Neural crest cell (in vitro differentiated cells): ENCODE data around the gene KDM6A. TPM values are rescaled to one million over a fixed set of nuclear protein-coding genes. Genes with fewer than 3 reads are reported as not detected.

ENCODE experiments used
- DNase-seq: peaks from one replicate; pipeline ENCODE4 v3.0.0; 2021; ENCODE audit warnings: low read depth, mixed read lengths, low spot score
- H3K27ac Mint-ChIP-seq: one replicate; pipeline ENCODE4 v1.8.0; 2021; ENCODE audit warnings: mild to moderate bottlenecking, mixed read lengths; ENCODE audit not compliant: unreplicated experiment
- H3K27me3 Mint-ChIP-seq: 2 replicates; pipeline ENCODE4 v1.8.0; 2021; ENCODE audit warnings: low read depth, mild to moderate bottlenecking, mixed read lengths
- H3K36me3 Mint-ChIP-seq: 2 replicates; pipeline ENCODE4 v1.8.0; 2021; ENCODE audit warnings: low read depth, mild to moderate bottlenecking, mixed read lengths
- H3K4me1 Mint-ChIP-seq: 2 replicates; pipeline ENCODE4 v1.8.0; 2021; ENCODE audit warnings: mixed read lengths
- H3K4me3 Mint-ChIP-seq: one replicate; pipeline ENCODE4 v1.8.0; 2021; ENCODE audit warnings: mild to moderate bottlenecking, mixed read lengths
- H3K9me3 Mint-ChIP-seq: 2 replicates; pipeline ENCODE4 v1.8.0; 2021; ENCODE audit warnings: mixed read lengths
- CTCF ChIP-seq: fragments of 200-600 bp; sonication (generic); conservative IDR thresholded peaks from 2 replicates; pipeline ENCODE4 v1.5.0; 2021; ENCODE audit warnings: antibody characterized with exemption, mild to moderate bottlenecking
- total RNA-seq: library from RNA; stranded (reverse); gene quantifications from 2 replicates; pipeline ENCODE4 v1.2.1, GENCODE V29; 2021

Gene KDM6A
- total RNA-seq, 1 donor from 2014 or later: 21.4 TPM

DNA sequence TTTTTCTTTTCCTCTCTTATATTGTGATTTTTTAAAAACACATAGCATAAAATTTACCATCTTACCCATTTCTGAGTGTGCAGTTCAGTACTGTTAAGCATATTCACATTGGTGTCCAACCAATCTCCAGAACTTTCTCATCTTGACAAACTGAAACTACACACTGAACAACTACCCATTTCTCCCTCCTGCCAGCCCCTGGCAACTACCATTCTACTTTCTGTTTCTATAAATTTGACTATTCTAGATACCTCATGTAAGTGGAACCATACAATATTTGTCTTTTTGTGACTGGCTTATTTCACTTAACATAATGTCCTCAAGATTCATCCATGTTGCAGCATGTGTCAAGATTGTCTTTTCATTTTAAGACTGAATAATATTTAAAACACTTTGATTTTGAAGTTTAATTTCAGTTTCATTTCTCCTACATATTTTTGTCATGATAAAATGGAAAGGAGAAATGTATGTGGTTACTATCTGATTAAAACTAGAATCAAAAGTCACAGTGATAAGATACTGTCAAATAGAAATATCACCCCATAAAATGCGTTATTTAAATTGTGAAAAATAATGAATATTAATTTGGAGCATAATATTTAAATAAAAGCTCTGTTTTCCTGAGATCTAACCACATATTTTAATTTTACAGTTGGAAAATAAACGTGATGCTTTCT lies 204.9 kb downstream of the KDM6A start:
- Mint-ChIP-seq H3K36me3 (peaks cover 9% of the 10 kb centered on the region), H3K9me3 (no peaks in the 10 kb centered on the region), H3K4me1 (no peaks in the 10 kb centered on the region), H3K27me3 (no peaks in the 10 kb centered on the region), H3K4me3 (no peak overlapping the region), H3K27ac (no peak overlapping the region)
- no peak for TF ChIP-seq CTCF
- no peak for DNase-seq

DNA sequence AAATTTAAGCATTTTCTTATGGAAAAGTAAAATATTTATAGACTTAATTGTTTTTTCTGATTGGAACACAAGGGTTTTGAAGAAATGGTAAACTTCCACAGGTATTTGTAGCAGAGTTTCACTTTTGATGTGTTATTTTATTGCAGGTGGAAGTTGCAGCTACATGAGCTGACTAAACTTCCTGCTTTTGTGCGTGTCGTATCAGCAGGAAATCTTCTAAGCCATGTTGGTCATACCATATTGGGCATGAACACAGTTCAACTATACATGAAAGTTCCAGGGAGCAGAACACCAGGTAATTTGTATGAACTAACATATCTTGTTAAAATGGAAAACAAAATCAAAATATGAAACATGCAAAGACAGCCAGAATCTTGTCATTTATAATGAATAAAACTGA lies 210.3 kb downstream of the KDM6A start:
- no peak for DNase-seq
- TF ChIP-seq CTCF: no peak
- no peak overlapping the region for H3K27ac Mint-ChIP-seq
- H3K4me1 Mint-ChIP-seq: no peaks in the 10 kb centered on the region
- H3K36me3 Mint-ChIP-seq: peaks cover 5% of the 10 kb centered on the region
- H3K9me3 Mint-ChIP-seq: no peaks in the 10 kb centered on the region
- no peak overlapping the region for H3K4me3 Mint-ChIP-seq
- H3K27me3 Mint-ChIP-seq: no peaks in the 10 kb centered on the region

GRCh38 chrX:45110494-45110893 lies 237.5 kb downstream of the KDM6A start:
- Mint-ChIP-seq H3K27ac (no peak overlapping the region), H3K4me1 (no peaks in the 10 kb centered on the region), H3K4me3 (no peak overlapping the region), H3K36me3 (peaks cover 9% of the 10 kb centered on the region), H3K27me3 (no peaks in the 10 kb centered on the region), H3K9me3 (peaks cover 4% of the 10 kb centered on the region)
- TF ChIP-seq CTCF: no peak
- no peak for DNase-seq

GRCh38 chrX:45126158-45126557 lies 253.2 kb downstream of the KDM6A start:
- TF ChIP-seq CTCF: no peak
- Mint-ChIP-seq H3K4me3 (no peak overlapping the region), H3K27ac (no peak overlapping the region), H3K4me1 (no peaks in the 10 kb centered on the region), H3K9me3 (peaks cover 35% of the 10 kb centered on the region), H3K36me3 (peaks cover 19% of the 10 kb centered on the region), H3K27me3 (no peaks in the 10 kb centered on the region)
- no peak for DNase-seq

GRCh38 chrX:45128896-45129454 lies 256.0 kb downstream of the KDM6A start:
- TF ChIP-seq CTCF: no peak
- Mint-ChIP-seq H3K4me3 (no peak overlapping the region), H3K4me1 (peaks cover 2% of the 10 kb centered on the region), H3K27me3 (no peaks in the 10 kb centered on the region), H3K9me3 (peaks cover 43% of the 10 kb centered on the region), H3K27ac (no peak overlapping the region), H3K36me3 (peaks cover 25% of the 10 kb centered on the region)
- DNase-seq: no peak
